Keratinocyte (primary cell): ENCODE results near the gene ITPA. TPM values are rescaled to one million over a fixed set of nuclear protein-coding genes. Genes with fewer than 3 reads are reported as not detected.

Experiments used
- DNase-seq: peaks from one replicate; pipeline ENCODE4 v3.0.0-alpha.2; 2011; ENCODE audit warnings: low read depth, missing footprints, low spot score
- FAIRE-seq: peaks from 2 replicates; lab custom pipeline; 2011; peaks lifted over from hg19 to GRCh38; lab: Jason Lieb, UNC
- H2AFZ ChIP-seq: 2 replicates; pipeline ENCODE4 v1.6.0; 2012; ENCODE audit warnings: low read length, control low read depth, inconsistent platforms; ENCODE audit not compliant: control insufficient read depth
- H3K27ac ChIP-seq: 2 replicates; pipeline ENCODE4 v1.5.1; 2011; ENCODE audit warnings: low read length; ENCODE audit not compliant: control insufficient read depth, insufficient read depth
- H3K27me3 ChIP-seq: 3 replicates; pipeline ENCODE4 v1.6.0; 2011; ENCODE audit warnings: low read length; ENCODE audit not compliant: control insufficient read depth, insufficient read depth; ENCODE audit errors: extremely low read depth
- H3K36me3 ChIP-seq, 2 experiments: 2 replicates in 1 of 2; 3 replicates in 1 of 2; pipeline ENCODE4 v1.5.1; 2011; ENCODE audit warnings: low read length in 2 of 2, mild to moderate bottlenecking in 1 of 2; ENCODE audit not compliant: control insufficient read depth in 2 of 2, insufficient read depth in 2 of 2; ENCODE audit errors: extremely low read depth in 1 of 2
- H3K4me1 ChIP-seq: 3 replicates; pipeline ENCODE4 v1.5.1; 2011; ENCODE audit warnings: low read length; ENCODE audit not compliant: control insufficient read depth, insufficient read depth; ENCODE audit errors: extremely low read depth
- H3K4me2 ChIP-seq: 3 replicates; pipeline ENCODE4 v1.6.0; 2011; ENCODE audit warnings: low read depth, low read length; ENCODE audit not compliant: control insufficient read depth, insufficient read depth; ENCODE audit errors: extremely low read depth
- H3K4me3 ChIP-seq, 3 experiments: fragments of 200-600 bp in 1 of 3; sonication (generic) in 1 of 3; 2 replicates in 2 of 3; 3 replicates in 1 of 3; pipeline ENCODE4 v1.5.1; 2011 to 2016; ENCODE audit warnings: low read length in 3 of 3, mild to moderate bottlenecking in 3 of 3, control low read depth in 2 of 3, inconsistent platforms in 1 of 3, low read depth in 1 of 3, mixed read lengths in 1 of 3, mixed run types in 1 of 3, moderate library complexity in 1 of 3; ENCODE audit not compliant: control insufficient read depth in 2 of 3, insufficient read depth in 2 of 3; ENCODE audit errors: extremely low read depth in 1 of 3
- H3K79me2 ChIP-seq: 2 replicates; pipeline ENCODE4 v1.6.0; 2012; ENCODE audit warnings: low read length; ENCODE audit not compliant: control insufficient read depth, insufficient read depth
- H3K9ac ChIP-seq: 3 replicates; pipeline ENCODE4 v1.6.0; 2011; ENCODE audit warnings: low read length; ENCODE audit not compliant: control insufficient read depth, insufficient read depth; ENCODE audit errors: extremely low read depth
- H3K9me1 ChIP-seq: 3 replicates; pipeline ENCODE4 v1.6.0; 2011; ENCODE audit warnings: low read length; ENCODE audit not compliant: control insufficient read depth, insufficient read depth; ENCODE audit errors: extremely low read depth
- H3K9me3 ChIP-seq: 2 replicates; pipeline ENCODE4 v1.5.1; 2012; ENCODE audit warnings: low read depth, low read length; ENCODE audit not compliant: control insufficient read depth
- H4K20me1 ChIP-seq: 3 replicates; pipeline ENCODE4 v1.6.0; 2011; ENCODE audit warnings: low read length; ENCODE audit not compliant: control insufficient read depth, insufficient read depth; ENCODE audit errors: extremely low read depth
- CTCF ChIP-seq, 3 experiments: IDR thresholded peaks in 1 of 3; conservative IDR thresholded peaks in 1 of 3; optimal IDR thresholded peaks in 1 of 3; 2 replicates in 2 of 3; 3 replicates in 1 of 3; pipeline versions ENCODE3 to v1.5.1; 2011; ENCODE audit warnings: low read length in 3 of 3, mild to moderate bottlenecking in 3 of 3, moderate library complexity in 2 of 3, control low read depth in 1 of 3, inconsistent platforms in 1 of 3; ENCODE audit not compliant: insufficient read depth in 2 of 3; ENCODE audit errors: extremely low read depth in 1 of 3
- EZH2 ChIP-seq: IDR thresholded peaks from one replicate; pipeline ENCODE4 v1.6.1; 2012; ENCODE audit warnings: inconsistent platforms, mild to moderate bottlenecking, low read length, moderate library complexity
- dilution Hi-C: fragments of 300-500 bp; cut with MboI; formaldehyde crosslinking; loops from one replicate; pipeline ENCODE4 v1.7.0; 2020; ENCODE audit warnings: low sequenced_read_pairs; ENCODE audit not compliant: extremely low pct_ligation_motif_present
- polyA plus RNA-seq, 5 experiments: library from polyadenylated mRNA; depleted of rRNA in 3 of 5; stranded (reverse) in 3 of 5; stranded (forward) in 1 of 5; unstranded in 1 of 5; fragments of >200 nt; gene quantifications; 1 replicate in 1 of 5; 2 replicates in 3 of 5; 3 replicates in 1 of 5; pipeline versions ENCODE4 v1.2.1 to v1.2.3, GENCODE V29; 2011 to 2012; ENCODE audit warnings: missing spikeins in 2 of 5, low read depth in 1 of 5, low replicate concordance in 1 of 5

Gene ITPA
- polyA plus RNA-seq, 1 donor (not counting 4 experiments of a cell fraction or from before 2014, with no cell fraction given): 40.5 TPM

DNA sequence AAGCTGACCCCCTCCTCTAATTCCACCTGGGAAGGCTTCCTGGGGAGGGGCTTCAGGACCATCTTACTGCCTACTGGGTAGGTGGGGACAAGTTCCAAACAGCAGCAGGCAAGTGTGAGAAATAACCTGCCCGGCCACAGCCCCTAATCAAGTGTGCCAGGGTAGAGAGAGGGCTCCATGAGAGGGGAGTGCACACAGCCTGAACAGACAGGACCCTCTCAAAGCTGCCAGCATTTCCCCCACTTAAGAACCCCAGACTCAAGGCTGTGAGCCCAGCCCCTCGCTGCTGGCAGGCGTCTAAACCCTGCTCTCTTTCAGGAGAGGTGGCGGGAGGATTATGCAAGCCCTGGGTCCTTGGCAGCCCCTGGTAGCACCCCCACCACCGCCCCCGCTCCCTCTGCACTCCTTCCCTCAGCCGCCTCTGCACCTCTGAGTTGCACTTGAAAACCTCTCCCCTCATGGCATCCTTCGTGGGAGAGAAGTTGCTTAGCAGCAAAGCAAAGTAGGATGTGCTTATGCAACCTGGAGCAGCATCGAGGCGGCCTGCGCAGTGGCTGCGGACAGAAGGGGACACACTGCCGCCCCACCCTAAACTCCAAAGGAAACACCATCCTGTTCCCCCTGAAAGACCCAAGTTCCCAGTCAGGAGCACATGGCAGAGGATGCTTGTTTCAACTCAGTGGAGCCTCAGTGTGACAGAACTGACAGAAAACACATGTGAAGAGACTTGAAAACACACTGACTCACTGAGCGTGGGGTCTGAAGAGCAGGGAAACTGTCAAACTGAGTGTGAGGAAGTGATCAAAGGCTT is 15.3 kb upstream of the ITPA start:
- Histone ChIP-seq H3K79me2 (no peaks in the 10 kb centered on the region), H3K27ac (no peak overlapping the region), H3K9me1 (no peaks in the 10 kb centered on the region), H2AFZ (no peak overlapping the region), H3K9ac (no peak overlapping the region), H4K20me1 (no peaks in the 10 kb centered on the region), H3K27me3 (no peaks in the 10 kb centered on the region), H3K4me2 (no peak overlapping the region), H3K9me3 (no peaks in the 10 kb centered on the region), H3K4me1 (no peaks in the 10 kb centered on the region), H3K4me3 (no peak overlapping the region), H3K36me3 (peaks cover 43 to 48% of the 10 kb centered on the region in 2 experiments)
- DNase-seq (no peak), FAIRE-seq (no peak)
- TF ChIP-seq CTCF (optimal IDR thresholded peaks at IDR 0.05 in 1 of 3, IDR thresholded peaks at IDR 0.05 in 1 of 3, conservative IDR thresholded peaks at IDR 0.05 in 1 of 3; ENCODE audit: extremely low read depth in 1 of 3, insufficient read depth in 2 of 3, low read length in 3 of 3) (no peak), EZH2 (no peak)
- dilution Hi-C loops: no loop called here

GRCh38 chr20:3194617-3195280 is 14.5 kb upstream of the ITPA start:
- no peak overlapping the region for H3K27ac ChIP-seq
- H3K4me1 ChIP-seq: no peaks in the 10 kb centered on the region
- no peak for DNase-seq
- H3K36me3 ChIP-seq: peaks cover 44 to 52% of the 10 kb centered on the region in 2 experiments
- H3K27me3 ChIP-seq: no peaks in the 10 kb centered on the region
- H3K4me2 ChIP-seq: no peak overlapping the region
- no peak for TF ChIP-seq EZH2
- FAIRE-seq: no peak
- H4K20me1 ChIP-seq: no peaks in the 10 kb centered on the region
- no peak overlapping the region for H2AFZ ChIP-seq
- no peak overlapping the region for H3K4me3 ChIP-seq
- H3K79me2 ChIP-seq: no peaks in the 10 kb centered on the region
- dilution Hi-C loops: no loop called here
- no peaks in the 10 kb centered on the region for H3K9me1 ChIP-seq
- H3K9ac ChIP-seq: no peak overlapping the region
- no peaks in the 10 kb centered on the region for H3K9me3 ChIP-seq
